ENCODE measurements around the gene TSR1. TPM values are rescaled to one million over a fixed set of nuclear protein-coding genes. Genes with fewer than 3 reads are reported as not detected.

The TSR1 gene
- total RNA-seq, 1 donor from 2014 or later, result 54.8 TPM

- TF ChIP-seq CTCF (conservative IDR thresholded peaks at IDR 0.05; ENCODE audit: low read depth, low read length), result no peak
- no peak overlapping the region for H3K4me3 ChIP-seq (ENCODE audit: low read depth, low read length)
These were observed 21.7 kb upstream of the TSR1 start for GRCh38 chr17:2357931-2358434.

GRCh38 chr17:2357237-2357636, 21.0 kb upstream of the TSR1 start:
- DNase-seq (ENCODE audit: low read depth), result no peak
- no peak overlapping the region for H3K4me3 ChIP-seq (ENCODE audit: low read depth, low read length)
- TF ChIP-seq CTCF (conservative IDR thresholded peaks at IDR 0.05; ENCODE audit: low read depth, low read length), result no peak

More at GRCh38 chr17:2357931-2358434, 21.7 kb upstream of the TSR1 start:
- no peak for DNase-seq (ENCODE audit: low read depth)

GRCh38 chr17:2354311-2354710, 18.1 kb upstream of the TSR1 start:
- DNase-seq (ENCODE audit: low read depth), result no peak
- TF ChIP-seq CTCF (conservative IDR thresholded peaks at IDR 0.05; ENCODE audit: low read depth, low read length), result no peak
- no peak overlapping the region for H3K4me3 ChIP-seq (ENCODE audit: low read depth, low read length)

- no peak for TF ChIP-seq CTCF (conservative IDR thresholded peaks at IDR 0.05; ENCODE audit: low read depth, low read length)
- H3K4me3 ChIP-seq (ENCODE audit: low read depth, low read length), result no peak overlapping the region
- DNase-seq (ENCODE audit: low read depth), result no peak
These were observed 15.0 kb upstream of the TSR1 start for GRCh38 chr17:2351269-2351668.

- DNase-seq (ENCODE audit: low read depth), result peak; percentile 66
These were observed 11.8 kb upstream of the TSR1 start for GRCh38 chr17:2347805-2348685.

GRCh38 chr17:2346475-2346874, 10.2 kb upstream of the TSR1 start:
- DNase-seq (ENCODE audit: low read depth), result no peak
- no peak for TF ChIP-seq CTCF (conservative IDR thresholded peaks at IDR 0.05; ENCODE audit: low read depth, low read length)

More at GRCh38 chr17:2347805-2348685, 11.8 kb upstream of the TSR1 start:
- no peak overlapping the region for H3K4me3 ChIP-seq (ENCODE audit: low read depth, low read length)
- TF ChIP-seq CTCF (conservative IDR thresholded peaks at IDR 0.05; ENCODE audit: low read depth, low read length), result no peak

More at GRCh38 chr17:2346475-2346874, 10.2 kb upstream of the TSR1 start:
- no peak overlapping the region for H3K4me3 ChIP-seq (ENCODE audit: low read depth, low read length)
